Liver (tissue), 3 donors: Measurements from ENCODE around the gene BSPRY.

Source experiments
- CTCF ChIP-seq: fragments of 150-350 bp; IDR thresholded peaks from 2 replicates; pipeline ENCODE4 v1.5.1; 2017; ENCODE audit warnings: improper control_type of control experiment, low read depth, low read length; ENCODE audit not compliant: missing input control
- FOXA1 ChIP-seq: IDR thresholded peaks from 2 replicates; pipeline ENCODE4 v1.6.1; 2016; ENCODE audit warnings: antibody characterized with exemption
- HNF4A ChIP-seq, 2 donors: conservative IDR thresholded peaks; 2 replicates each; pipeline ENCODE4 v1.6.1; 2016; ENCODE audit warnings: antibody characterized with exemption in 2 of 2, mild to moderate bottlenecking in 2 of 2
- MAX ChIP-seq: IDR thresholded peaks from 2 replicates; pipeline ENCODE4 v1.6.1; 2016; ENCODE audit warnings: antibody characterized with exemption
- RAD21 ChIP-seq, 2 donors: IDR thresholded peaks; 2 replicates each; pipeline ENCODE4 v1.6.1; 2016; ENCODE audit warnings: antibody characterized with exemption in 2 of 2, mild to moderate bottlenecking in 2 of 2
- REST ChIP-seq: IDR thresholded peaks from 2 replicates; pipeline ENCODE4 v1.6.1; 2016; ENCODE audit warnings: antibody characterized with exemption, mild to moderate bottlenecking
- SP1 ChIP-seq: IDR thresholded peaks from 2 replicates; pipeline ENCODE4 v1.6.1; 2018; ENCODE audit warnings: antibody characterized with exemption, mild to moderate bottlenecking
- YY1 ChIP-seq: IDR thresholded peaks from 2 replicates; pipeline ENCODE4 v1.6.1; 2016; ENCODE audit warnings: antibody characterized with exemption, mild to moderate bottlenecking
- ZBTB33 ChIP-seq: IDR thresholded peaks from 2 replicates; pipeline ENCODE4 v1.6.1; 2016; ENCODE audit warnings: antibody characterized with exemption
- donor health status: healthy.
- donor health status: healthy.

GRCh38 chr9:113320051-113320450 is 29.3 kb upstream of the BSPRY start:
- TF ChIP-seq MAX (no peak), CTCF (no peak), ZBTB33 (no peak), YY1 (no peak), SP1 (no peak), FOXA1 (no peak), RAD21 (IDR thresholded peaks at IDR 0.05) (no peak), REST (no peak), HNF4A (conservative IDR thresholded peaks at IDR 0.05) (no peak)
